ENCODE data around the gene SLC2A4.
"Not testable (repeated sequence)": the region's sequence is repeated elsewhere in the genome, so short reads cannot be mapped to it uniquely, and the experiment has no call there.

The SLC2A4 gene

DNA sequence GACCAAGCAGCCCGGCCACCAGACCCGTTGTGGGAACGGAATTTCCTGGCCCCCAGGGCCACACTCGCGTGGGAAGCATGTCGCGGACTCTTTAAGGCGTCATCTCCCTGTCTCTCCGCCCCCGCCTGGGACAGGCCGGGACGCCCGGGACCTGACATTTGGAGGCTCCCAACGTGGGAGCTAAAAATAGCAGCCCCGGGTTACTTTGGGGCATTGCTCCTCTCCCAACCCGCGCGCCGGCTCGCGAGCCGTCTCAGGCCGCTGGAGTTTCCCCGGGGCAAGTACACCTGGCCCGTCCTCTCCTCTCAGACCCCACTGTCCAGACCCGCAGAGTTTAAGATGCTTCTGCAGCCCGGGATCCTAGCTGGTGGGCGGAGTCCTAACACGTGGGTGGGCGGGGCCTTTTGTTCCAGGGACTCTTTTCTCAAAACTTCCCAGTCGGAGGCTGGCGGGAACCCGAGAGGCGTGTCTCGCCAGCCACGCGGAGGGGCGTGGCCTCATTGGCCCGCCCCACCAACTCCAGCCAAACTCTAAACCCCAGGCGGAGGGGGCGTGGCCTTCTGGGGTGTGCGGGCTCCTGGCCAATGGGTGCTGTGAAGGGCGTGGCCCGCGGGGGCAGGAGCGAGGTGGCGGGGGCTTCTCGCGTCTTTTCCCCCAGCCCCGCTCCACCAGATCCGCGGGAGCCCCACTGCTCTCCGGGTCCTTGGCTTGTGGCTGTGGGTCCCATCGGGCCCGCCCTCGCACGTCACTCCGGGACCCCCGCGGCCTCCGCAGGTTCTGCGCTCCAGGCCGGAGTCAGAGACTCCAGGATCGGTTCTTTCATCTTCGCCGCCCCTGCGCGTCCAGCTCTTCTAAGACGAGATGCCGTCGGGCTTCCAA is at the start of gene SLC2A4:
TSS of gene SLC2A4 (plus strand) at position 645 of the 879 bp plus-strand sequence. CDS start at position 862, 217 bp downstream.
- DNase-seq (ENCODE audit: low spot score) = peak; percentile 83

DNA sequence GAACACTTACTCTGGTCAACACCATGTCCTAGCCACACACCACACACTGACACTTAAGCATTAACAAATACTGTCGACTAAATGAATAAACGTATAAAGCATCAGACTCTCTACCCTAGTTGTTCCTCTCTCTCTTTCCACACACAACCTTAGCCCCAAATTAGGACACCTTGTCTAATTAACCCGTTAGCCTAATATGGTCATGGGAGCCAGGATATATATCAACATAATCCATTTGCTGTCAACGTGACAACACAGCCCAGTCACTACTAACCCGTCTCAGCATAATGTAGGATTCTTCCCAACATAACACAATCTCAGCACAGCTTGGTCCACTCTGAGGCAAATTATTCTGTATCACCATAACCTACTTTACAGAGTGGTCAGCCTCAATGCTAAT is 49.4 kb upstream of the SLC2A4 start:
- no peak for DNase-seq (ENCODE audit: low spot score)

DNA sequence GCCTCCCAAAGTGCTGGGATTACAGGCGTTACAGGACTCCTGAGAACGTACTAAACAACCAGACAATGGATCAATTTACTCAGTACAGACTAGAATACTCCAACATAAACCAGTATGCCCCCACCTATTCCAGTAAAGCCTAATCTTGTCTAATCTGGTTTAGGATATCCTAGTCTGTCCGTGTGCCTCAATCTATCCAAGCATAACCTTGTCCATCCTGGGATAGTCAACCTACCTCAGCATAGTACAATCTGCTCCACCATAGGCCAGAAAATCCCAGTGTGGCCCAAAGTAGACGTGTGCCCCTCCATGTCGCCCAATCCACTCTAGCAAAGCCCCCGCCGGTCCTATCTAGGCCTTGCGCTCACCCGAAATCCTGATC is 47.8 kb upstream of the SLC2A4 start:
- DNase-seq (ENCODE audit: low spot score) = no peak

DNA sequence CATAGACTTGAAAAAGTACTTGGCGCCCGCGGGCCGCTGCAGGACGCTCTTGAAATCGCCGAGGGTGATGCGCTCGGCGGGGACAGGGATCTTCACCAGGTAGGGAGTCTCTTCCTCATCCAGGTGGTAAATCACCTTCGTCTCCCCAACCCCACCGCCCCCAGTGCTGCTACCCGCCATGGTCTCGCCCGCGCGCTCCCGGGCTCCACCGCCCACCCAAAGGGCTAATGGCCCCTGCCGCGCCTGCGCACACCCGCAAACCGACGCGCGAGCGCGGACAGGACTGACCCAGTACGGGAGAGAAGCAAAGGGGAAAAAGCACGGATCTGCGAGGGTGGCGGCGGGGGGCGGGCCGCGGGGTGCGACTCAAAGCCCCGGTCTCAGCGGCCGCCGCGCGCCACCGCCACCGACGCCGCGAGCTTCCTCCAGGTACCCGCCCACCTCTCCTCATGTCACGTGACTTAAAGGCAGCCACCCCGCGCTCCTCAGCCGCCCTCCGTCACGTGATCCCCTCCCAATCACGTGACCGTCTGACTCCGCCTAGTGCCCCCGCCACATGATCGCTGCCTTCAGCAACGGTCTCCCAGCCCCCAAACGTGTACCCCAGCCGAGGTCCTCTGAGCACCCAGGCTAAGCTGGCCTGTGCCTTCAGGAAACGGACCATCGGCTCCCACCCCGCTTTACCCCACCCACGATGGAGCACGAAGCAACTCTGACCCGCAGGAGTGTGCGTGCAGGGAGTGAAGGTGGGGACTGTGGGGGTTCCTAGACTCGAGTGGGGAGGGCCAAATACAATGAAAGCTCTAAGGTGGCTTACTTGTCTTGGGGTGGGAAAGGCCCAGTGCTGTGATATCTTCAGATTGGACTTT is 47.2 kb upstream of the SLC2A4 start, which contains the start of gene DVL2:
TSS of gene DVL2 (minus strand) at position 435 of the 869 bp plus-strand sequence. CDS start at position 180, 255 bp downstream.
- DNase-seq (ENCODE audit: low spot score) = peak; percentile 98

DNA sequence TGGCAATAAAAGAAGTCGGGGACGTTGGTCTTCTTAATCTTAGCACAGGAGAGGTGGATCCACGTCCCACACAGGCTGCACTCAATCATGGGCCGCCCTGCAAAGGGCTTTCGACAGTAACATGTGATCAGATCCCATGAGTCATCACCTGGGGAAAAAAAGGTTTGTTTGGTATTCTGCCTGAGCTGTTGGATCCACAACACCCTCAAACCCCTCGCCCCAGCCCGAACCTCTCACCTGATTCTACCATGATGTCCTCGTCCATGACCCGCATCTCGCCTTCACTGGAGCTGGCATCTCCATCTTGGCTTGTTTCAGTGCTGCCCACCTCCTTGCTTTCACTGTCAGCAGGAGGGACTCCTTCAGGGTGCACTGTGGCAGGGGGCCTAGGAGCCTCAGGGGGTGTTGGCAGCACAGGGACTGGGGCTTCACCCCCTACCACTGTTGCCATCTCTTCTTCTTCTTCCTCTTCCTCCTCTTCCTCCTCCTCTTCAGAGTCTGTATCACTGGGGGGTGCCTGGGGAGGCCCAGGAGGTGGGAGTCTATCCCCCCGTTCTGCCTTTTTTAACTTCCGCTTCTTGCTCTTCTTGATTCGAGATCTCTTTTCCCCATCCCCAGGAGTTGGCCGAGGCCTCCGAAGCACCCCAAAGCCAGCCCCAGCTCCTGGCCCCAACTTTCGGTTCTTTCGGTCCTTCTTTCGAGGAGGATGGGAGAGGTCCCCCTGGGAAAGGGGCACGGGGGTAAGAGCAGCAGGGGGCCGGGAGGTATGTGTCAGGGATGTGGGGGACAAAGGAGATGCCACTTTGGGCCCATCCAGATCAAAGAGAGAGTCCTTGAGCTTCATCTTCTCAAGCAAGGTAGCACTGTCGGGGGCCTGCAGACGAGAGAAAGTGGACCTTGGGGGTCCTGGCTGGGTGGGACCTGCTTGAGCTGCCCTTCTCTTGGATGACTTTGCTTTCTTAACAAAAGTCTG is 45.5 kb upstream of the SLC2A4 start:
- DNase-seq (ENCODE audit: low spot score) = no peak

DNA sequence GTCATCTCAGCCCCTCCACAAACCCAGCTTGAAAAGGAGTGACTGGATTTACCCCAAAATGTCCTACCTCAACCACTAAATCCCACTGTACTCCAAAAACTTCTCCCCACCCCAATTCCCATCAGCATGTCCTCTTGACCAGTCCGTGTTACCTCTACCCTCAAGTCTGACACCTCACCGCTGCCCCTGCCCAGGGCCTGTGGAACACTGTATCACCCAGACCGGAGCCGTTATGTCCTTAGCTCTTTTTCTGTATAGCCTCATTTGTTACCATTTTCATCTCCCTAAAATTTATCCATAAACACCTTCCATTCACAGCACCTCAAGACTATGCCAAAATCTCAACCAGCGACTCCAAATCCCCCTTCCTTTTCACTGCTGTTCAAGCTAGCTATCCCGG is 44.7 kb upstream of the SLC2A4 start:
- DNase-seq (ENCODE audit: low spot score) = no peak

DNA sequence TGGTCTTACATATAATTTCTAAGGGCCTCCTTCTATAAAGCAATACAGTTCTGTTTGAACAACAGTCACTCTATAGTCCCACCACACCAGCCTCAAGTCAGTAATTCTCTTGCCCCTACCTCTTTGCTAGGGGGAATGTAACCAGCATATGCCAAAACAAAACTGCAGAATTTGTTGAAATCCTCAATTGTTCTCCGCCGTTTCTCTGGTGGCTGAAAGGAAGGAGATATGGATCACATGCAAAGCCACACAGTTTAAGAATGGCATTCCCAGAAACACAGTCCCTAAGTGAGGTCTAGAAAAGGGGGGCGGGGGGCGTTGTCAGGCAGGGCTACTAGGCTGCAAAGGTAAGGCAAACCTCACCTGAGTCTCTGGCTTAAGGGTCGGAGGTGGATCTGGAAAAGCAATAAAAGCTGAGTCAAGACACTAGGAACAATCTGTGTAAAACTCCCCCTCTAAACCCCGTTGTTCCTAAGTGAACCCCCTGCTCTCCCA is 44.2 kb upstream of the SLC2A4 start:
- no peak for DNase-seq (ENCODE audit: low spot score)

DNA sequence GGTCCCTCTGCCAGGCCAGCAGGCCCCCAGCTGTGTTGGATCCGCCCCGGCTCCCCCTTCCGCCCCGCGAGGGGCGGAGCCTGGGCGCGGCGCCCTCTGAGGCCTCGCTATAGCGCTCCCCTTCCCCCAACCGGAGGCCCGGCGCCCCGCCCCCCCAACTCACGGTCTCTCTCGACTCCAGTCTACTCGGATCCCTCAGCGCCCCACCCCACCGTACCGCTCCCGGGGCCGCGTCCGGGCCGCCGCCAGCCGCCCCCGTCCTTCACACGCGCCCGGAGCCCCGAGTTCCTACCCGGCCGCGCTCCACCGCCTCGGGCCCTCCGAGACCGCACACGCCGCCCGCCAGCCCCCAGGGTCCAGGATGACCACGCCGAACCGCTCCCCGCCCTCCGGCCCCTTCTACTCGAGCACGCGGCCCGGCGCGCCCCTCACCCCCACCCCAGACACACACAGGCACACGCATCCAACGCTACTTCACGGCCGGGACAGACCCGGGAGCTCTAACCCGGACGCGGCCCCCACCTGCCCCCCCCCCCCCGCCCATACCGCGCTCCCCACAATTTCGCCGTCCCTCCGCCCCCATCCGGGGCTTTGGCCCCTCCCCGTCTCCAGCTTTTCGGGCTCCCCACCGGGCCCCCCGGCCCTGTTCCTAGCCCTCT is 43.6 kb upstream of the SLC2A4 start:
- no peak for DNase-seq (ENCODE audit: low spot score)

DNA sequence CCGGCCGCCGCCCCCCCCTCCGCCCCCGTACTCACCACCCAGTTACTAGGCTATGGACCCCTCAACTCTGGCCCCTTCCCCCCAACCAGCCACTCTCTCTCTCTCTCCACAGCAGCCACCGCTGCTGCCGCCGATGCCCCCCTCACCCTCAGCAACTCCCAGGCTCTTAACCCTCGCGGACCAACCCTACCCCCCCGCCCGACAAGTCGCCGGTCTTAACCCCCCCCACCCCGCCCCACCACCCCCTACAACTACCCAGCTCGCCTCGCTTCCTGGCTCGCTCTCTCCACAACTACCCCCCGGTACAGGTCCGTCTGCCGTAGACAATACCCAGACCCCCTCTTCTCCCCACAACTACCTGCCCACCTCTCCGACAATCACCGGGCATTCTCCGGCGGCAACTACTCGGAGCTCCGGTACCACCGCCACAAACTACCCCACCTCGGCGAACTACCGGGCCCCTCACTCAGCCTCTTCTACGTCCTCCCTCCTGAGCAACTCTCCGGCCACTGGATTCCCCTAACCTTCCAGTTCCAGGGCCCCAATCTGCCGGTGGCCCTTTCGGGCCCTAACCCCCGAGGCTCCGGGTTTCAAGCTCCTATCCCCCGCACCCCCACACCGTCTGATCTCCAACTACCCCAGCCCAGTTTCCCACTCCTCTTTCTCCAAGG is 43.0 kb upstream of the SLC2A4 start:
- no peak for DNase-seq (ENCODE audit: low spot score)

DNA sequence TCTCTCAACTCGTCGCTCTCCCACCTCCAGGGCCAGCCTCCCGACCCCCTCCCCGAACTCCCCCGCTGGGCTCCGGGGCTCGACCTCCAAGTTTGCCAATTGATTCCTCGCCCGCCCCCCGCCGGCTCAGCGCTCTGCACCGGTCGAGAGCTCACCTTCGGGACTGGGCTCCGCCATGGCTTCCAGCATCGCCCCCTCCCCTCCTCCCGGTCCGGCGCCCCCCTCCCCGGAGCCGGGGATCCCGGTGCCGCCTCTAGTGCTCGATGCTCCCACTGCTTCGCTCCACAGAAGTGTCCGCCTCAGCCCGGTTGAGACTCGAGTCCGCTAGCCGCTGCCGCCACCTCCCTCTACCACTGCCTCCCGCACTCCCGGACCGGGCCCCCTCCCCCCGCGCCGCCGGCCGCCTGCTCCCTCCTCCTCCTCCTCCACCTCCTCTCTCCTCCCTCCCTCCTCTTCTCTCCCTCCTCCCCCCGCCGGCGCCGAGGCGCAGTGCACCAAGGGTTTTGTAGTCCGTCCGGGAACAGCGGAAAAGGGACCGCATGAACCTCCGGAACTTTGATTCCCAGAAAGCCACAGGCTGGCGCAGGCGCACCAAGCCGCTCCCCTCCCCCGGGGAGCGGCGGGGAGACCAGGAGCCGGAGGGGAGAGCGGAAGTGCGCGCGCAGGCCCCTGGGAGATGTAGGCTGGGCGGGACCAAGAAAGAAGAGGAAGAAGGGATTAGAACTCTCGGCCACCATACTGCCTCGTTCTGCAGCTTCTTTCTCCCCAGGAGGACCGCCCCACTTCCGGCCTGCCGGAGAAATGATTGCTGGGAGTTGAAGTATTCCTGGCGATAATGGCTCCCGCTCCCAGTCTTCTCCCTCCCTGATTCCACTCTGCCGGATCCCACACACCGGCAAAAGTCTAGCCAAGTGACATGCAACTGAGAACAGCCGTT is 42.2 kb upstream of the SLC2A4 start, which contains the start of gene PHF23:
TSS of gene PHF23 (minus strand) at position 367 of the 937 bp plus-strand sequence. CDS start at position 189, 178 bp downstream.
- DNase-seq (ENCODE audit: low spot score) = peak; percentile 100

DNA sequence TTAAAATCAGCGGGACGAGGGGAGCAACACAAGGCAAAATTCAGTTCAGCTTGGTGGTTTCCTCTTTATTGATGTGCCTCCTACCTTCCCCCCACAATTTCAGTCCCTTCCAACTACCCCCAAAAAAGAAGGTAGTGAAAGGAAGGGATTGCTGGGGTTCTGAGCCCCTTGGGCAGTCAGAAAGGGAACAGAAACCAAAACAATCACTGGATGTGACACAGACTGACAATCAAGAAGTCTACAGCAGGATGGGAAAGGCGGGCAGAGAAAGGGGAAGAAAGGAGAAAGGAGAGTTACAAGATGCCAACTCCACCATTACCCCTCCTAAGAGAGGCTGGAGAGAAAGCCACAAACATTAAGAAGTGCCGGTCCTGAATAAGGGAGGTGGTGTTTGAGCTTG is 41.1 kb upstream of the SLC2A4 start:
- DNase-seq (ENCODE audit: low spot score) = peak; percentile 70

DNA sequence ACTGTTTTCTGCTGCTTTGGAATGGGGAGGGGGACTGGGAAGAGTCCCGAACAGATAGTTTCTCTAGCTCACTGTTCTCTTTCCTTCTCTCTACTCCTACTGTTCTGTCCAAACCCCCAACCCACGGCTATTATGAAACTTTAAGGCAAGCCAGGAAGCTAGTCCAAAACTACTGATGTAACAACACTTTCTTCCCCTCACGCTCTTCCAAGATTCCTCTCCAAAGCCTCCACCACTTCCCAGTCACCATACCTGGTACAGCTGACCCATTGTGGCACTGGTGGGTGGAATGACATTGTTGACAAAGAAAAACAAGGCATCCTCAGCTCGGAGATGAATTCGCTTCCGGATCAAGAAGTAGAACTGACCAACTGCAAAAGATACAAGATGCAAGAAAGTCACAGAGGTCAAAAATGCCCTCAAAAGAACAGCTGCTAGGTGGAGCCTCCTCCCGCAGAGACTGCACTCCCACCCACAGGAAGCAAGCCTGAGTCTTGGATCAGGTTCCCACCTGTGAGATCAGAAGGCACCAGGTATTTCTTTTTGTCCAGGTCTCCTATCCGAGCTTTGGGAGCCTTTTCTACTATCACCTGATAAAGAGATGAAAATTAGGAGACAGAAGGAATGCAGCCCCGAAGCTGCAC is 40.3 kb upstream of the SLC2A4 start:
- DNase-seq (ENCODE audit: low spot score) = no peak

DNA sequence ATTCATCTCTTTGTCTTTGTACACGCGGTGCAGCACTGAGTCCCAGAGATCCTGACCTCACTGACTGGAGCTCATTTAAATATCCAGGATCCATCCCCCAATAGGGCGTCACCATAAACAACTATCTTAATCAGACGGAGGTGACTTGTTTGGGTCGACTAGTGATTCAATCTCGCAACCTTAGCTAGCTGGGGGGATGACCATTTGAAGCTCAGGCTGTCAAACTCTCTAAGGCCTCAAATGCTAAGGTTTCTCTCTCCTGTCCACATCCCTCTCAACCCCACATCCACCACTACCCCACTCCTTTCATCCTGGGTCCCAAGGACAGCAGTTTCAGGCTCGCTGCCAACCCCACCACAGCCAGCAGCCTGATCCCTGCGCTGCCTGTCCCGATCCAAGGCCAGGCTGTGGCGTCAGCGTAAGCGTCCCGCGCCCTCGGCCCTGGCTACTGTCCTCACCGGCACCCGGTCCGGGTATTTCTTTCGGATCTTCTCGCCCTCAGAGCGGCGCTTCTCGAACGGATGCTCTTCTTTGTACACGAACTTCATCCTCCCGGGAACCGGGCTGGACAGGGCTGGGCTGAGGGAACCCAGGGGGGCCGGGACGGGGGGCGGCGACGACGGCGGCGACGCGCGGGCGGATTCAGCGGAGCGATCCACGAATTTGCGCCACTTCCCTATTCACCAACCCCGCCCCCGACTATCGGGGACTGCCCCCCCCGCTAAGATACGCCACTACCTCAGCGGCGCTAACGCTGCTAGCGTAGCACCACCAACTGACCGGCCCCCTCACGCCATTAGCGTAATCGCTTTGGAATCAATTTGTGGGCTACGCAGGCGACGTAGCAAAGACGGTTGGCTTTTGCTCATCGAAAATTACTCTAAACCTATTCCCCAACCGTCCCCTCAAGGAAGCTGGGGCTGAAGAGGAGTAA is 39.5 kb upstream of the SLC2A4 start, which contains the start of gene GABARAP:
TSS of gene GABARAP (minus strand) at position 667 of the 934 bp plus-strand sequence. CDS start at position 548, 119 bp downstream.
- peak; percentile 97 for DNase-seq (ENCODE audit: low spot score)

DNA sequence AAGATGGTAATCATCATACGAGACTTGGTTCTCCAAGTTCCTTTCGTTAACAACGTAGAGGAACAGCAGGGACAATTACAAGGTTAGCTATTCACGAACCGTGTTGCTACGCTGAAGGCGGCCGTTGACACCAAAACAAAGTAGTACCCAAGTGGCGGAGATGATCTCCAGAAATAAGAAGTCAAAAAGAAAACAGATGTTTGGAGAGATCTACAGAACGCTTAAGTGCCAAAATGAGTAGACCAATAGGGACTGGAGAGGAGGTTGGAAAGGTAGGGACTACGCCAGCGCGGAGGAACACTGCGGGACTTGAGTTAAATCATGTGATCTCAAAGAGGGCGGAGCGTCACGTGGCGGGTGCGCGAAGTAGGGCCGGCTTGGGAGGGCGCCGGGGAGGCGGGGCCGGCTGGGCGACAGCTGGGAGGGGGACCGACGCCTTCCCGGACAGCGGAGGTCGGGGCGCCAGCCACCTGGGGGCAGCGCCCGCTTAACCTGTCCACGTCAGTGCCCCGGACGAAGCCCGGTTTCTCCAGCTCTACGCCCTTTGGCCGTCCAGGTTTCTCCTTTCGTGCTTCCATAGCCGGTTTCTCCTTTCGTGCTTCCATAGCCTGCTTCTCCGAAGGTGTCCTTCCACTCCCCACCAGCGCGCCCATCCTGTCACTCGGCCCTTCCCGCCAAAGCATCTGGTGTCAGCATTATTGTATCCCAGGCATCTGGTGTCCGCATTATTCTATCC is 38.6 kb upstream of the SLC2A4 start:
- DNase-seq (ENCODE audit: low spot score) = peak; percentile 95

DNA sequence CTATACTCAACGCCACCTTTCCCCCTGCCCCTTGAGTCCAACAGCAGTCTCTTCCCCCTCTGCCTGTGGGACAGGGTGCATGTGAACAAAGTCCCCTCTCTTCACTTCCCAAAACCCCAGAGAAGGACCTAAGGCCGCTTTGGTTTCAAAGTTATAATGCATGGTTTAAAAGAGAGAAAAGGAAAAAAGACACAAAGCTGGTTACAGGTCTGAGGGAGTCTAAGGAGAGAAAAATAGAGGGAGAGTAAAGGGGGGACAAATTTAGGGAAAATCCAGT is 38.1 kb upstream of the SLC2A4 start:
- DNase-seq (ENCODE audit: low spot score) = no peak

DNA sequence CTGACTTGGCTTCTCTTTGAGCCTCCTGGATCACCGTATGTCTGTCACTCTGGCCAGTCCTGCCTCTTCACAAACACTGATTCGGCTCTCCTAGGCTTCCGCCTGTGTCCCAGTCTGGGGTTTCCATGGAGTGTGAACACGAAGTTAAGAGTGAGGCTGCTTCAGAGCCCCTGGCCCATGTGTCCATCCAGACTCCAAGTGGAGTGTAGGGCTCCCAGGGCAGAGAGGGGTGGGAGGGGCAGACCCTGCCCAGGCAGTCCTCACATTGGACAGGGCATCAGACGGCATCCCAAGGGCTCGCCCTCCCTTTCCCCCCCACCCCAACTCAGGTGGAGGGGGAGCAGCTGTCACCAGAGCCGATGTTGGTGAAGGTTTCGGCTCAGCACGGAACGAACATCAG is 37.7 kb upstream of the SLC2A4 start:
- DNase-seq (ENCODE audit: low spot score) = not testable (repeated sequence)

DNA sequence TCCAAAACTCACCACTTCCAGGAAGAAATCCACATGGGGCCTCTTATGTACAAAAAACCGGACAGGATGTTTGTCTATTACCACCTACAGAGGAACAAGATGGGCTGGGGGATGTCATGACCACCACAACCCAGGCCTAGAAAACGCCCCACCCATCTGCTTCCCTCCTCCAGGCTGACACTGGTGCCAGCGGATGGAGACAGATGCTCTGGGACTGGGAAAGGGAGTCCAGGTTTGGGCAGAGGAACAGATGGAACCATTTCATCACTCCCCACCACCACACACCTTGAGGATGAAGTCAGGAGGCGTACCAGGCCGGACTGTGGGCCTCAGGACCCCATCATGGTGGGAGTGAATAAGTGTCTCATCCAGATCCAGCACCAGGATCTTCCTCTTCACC is 34.7 kb upstream of the SLC2A4 start:
- no peak for DNase-seq (ENCODE audit: low spot score)
